A673 (cell line): ENCODE data around the gene ADCY5.

Experiments used
- EZH2 ChIP-seq: fragments of 200-600 bp; sonication (generic); IDR thresholded peaks from 2 replicates; pipeline ENCODE4 v1.6.1; 2017; ENCODE audit warnings: borderline replicate concordance, low read depth, mild to moderate bottlenecking, mixed read lengths, antibody characterized with exemption, low read length; ENCODE audit not compliant: poor library complexity, severe bottlenecking
- TF ChIP-seq, protein P1 (sequence below): fragments of 300-800, 200-600 bp; sonication (generic); conservative IDR thresholded peaks from 2 replicates; pipeline ENCODE4 v1.5.1; 2017; ENCODE audit warnings: low read depth, mild to moderate bottlenecking, antibody characterized with exemption, low read length, moderate library complexity, mixed read lengths

DNA sequence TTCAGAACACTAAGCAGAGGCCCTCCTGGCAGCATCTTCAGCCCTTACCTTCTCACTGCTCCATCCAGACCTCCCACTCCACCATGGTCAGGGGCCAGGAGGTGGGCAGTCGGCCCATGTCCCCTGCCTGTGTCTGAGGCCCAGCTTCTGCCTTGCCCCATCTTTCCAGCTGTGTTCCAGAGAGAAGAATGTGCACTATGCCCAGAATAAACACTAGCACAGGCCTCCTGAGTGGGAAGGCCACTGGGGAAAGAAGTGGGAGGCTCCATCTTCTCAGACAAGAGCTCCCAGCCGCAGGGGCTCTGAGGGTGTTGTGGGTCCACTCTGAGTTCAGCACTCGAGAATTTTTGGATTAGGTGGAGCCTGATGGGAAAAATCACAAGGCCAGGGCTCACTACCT lies 44.5 kb downstream of the ADCY5 start:
- TF ChIP-seq EZH2, result no peak
- TF ChIP-seq, protein P1, sequence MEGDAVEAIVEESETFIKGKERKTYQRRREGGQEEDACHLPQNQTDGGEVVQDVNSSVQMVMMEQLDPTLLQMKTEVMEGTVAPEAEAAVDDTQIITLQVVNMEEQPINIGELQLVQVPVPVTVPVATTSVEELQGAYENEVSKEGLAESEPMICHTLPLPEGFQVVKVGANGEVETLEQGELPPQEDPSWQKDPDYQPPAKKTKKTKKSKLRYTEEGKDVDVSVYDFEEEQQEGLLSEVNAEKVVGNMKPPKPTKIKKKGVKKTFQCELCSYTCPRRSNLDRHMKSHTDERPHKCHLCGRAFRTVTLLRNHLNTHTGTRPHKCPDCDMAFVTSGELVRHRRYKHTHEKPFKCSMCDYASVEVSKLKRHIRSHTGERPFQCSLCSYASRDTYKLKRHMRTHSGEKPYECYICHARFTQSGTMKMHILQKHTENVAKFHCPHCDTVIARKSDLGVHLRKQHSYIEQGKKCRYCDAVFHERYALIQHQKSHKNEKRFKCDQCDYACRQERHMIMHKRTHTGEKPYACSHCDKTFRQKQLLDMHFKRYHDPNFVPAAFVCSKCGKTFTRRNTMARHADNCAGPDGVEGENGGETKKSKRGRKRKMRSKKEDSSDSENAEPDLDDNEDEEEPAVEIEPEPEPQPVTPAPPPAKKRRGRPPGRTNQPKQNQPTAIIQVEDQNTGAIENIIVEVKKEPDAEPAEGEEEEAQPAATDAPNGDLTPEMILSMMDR, result no peak
